ENCODE measurements around the gene CIAO2A.
"Not testable (repeated sequence)": the region's sequence is repeated elsewhere in the genome, so short reads cannot be mapped to it uniquely, and the experiment has no call there.

CIAO2A gene

GRCh38 chr15:64112904-64113303 lies 19.3 kb upstream of the CIAO2A start:
- no peak overlapping the region for H3K4me3 ChIP-seq (replicated peaks; ENCODE audit: low read depth, low read length)
- DNase-seq (ENCODE audit: extremely low read depth, low read depth) = no peak
- no peak for TF ChIP-seq CTCF (IDR thresholded peaks at IDR 0.05; ENCODE audit: low read depth, low read length, missing control alignments)

GRCh38 chr15:64112073-64112772 lies 18.6 kb upstream of the CIAO2A start:
- no peak overlapping the region for H3K4me3 ChIP-seq (replicated peaks; ENCODE audit: low read depth, low read length)
- no peak for TF ChIP-seq CTCF (IDR thresholded peaks at IDR 0.05; ENCODE audit: low read depth, low read length, missing control alignments)
- DNase-seq (ENCODE audit: extremely low read depth, low read depth) = no peak

- DNase-seq (ENCODE audit: extremely low read depth, low read depth) = no peak
- no peak for TF ChIP-seq CTCF (IDR thresholded peaks at IDR 0.05; ENCODE audit: low read depth, low read length, missing control alignments)
These were observed 18.0 kb upstream of the CIAO2A start for GRCh38 chr15:64111679-64112050.

GRCh38 chr15:64110950-64111678 lies 17.5 kb upstream of the CIAO2A start:
- no peak for TF ChIP-seq CTCF (IDR thresholded peaks at IDR 0.05; ENCODE audit: low read depth, low read length, missing control alignments)
- no peak for DNase-seq (ENCODE audit: extremely low read depth, low read depth)
- H3K4me3 ChIP-seq (replicated peaks; ENCODE audit: low read depth, low read length) = no peak overlapping the region

More at GRCh38 chr15:64111679-64112050, 18.0 kb upstream of the CIAO2A start:
- H3K4me3 ChIP-seq (replicated peaks; ENCODE audit: low read depth, low read length) = no peak overlapping the region

GRCh38 chr15:64110108-64110701 lies 16.6 kb upstream of the CIAO2A start:
- DNase-seq (ENCODE audit: extremely low read depth, low read depth); H3K4me3 ChIP-seq (replicated peaks; ENCODE audit: low read depth, low read length): not testable (repeated sequence)

- TF ChIP-seq CTCF (IDR thresholded peaks at IDR 0.05; ENCODE audit: low read depth, low read length, missing control alignments) = no peak
- no peak overlapping the region for H3K4me3 ChIP-seq (replicated peaks; ENCODE audit: low read depth, low read length)
- DNase-seq (ENCODE audit: extremely low read depth, low read depth) = no peak
These were observed 13.7 kb upstream of the CIAO2A start for GRCh38 chr15:64107337-64107736.

- no peak for TF ChIP-seq CTCF (IDR thresholded peaks at IDR 0.05; ENCODE audit: low read depth, low read length, missing control alignments)
- DNase-seq (ENCODE audit: extremely low read depth, low read depth) = no peak
These were observed 11.6 kb upstream of the CIAO2A start for GRCh38 chr15:64105113-64105704.

More at GRCh38 chr15:64105113-64105704, 11.6 kb upstream of the CIAO2A start:
- no peak overlapping the region for H3K4me3 ChIP-seq (replicated peaks; ENCODE audit: low read depth, low read length)
